GM12872 (cell line): Measurements from ENCODE around the gene ZC3H18.
A peak's percentile ranks its signal among the peaks of the same experiment; 100 is the strongest.

Experiments used
- TF ChIP-seq, protein P1 (sequence below): IDR thresholded peaks from 3 replicates; pipeline ENCODE4 v1.5.1; 2011; ENCODE audit warnings: low read depth, mild to moderate bottlenecking, low read length, moderate library complexity; ENCODE audit not compliant: insufficient read depth

The ZC3H18 gene

GRCh38 chr16:88605186-88606147 is 35.3 kb downstream of the ZC3H18 start:
- TF ChIP-seq, protein P1, sequence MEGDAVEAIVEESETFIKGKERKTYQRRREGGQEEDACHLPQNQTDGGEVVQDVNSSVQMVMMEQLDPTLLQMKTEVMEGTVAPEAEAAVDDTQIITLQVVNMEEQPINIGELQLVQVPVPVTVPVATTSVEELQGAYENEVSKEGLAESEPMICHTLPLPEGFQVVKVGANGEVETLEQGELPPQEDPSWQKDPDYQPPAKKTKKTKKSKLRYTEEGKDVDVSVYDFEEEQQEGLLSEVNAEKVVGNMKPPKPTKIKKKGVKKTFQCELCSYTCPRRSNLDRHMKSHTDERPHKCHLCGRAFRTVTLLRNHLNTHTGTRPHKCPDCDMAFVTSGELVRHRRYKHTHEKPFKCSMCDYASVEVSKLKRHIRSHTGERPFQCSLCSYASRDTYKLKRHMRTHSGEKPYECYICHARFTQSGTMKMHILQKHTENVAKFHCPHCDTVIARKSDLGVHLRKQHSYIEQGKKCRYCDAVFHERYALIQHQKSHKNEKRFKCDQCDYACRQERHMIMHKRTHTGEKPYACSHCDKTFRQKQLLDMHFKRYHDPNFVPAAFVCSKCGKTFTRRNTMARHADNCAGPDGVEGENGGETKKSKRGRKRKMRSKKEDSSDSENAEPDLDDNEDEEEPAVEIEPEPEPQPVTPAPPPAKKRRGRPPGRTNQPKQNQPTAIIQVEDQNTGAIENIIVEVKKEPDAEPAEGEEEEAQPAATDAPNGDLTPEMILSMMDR, result no peak

GRCh38 chr16:88606148-88606757 is 36.0 kb downstream of the ZC3H18 start:
- TF ChIP-seq, protein P1, result no peak

- TF ChIP-seq, protein P1, result no peak
Observed at GRCh38 chr16:88608076-88608475, 37.9 kb downstream of the ZC3H18 start.

GRCh38 chr16:88610080-88610479 is 39.9 kb downstream of the ZC3H18 start:
- TF ChIP-seq, protein P1, result peak; percentile 46; the same call in 1 of the 3 replicates

- TF ChIP-seq, protein P1, result no peak
Observed at GRCh38 chr16:88610909-88611812, 41.0 kb downstream of the ZC3H18 start.

DNA sequence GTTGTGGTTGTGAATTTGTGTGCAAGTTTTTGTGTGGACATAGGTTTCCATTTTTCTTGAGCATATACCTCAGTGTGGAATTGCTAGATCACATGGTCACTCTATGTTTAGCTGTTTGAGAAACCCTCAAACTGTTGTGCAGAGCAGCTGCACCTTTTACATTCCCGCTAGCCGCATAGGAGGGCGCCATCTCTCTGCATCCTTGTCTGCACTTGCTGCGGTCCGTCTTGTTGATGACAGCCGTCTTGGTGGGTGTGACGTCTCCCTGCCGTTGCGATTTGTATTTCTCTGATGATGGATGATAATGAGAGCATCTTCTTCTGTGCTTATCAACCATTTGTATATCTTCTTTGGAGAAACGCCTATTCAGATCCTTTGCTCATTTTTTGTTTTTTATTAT is 43.1 kb downstream of the ZC3H18 start:
- TF ChIP-seq, protein P1, result no peak
